Chondrocyte (in vitro differentiated cells): ENCODE results near the gene FABP3. TPM values are rescaled to one million over a fixed set of nuclear protein-coding genes. Genes with fewer than 3 reads are reported as not detected.

Source experiments
- DNase-seq: peaks from one replicate; pipeline ENCODE4 v3.0.0; 2021; ENCODE audit warnings: mixed read lengths, low spot score
- H3K27ac Mint-ChIP-seq: one replicate; pipeline ENCODE4 v1.8.0; 2021; ENCODE audit warnings: mild to moderate bottlenecking, moderate library complexity, mixed read lengths; ENCODE audit not compliant: unreplicated experiment
- H3K27me3 Mint-ChIP-seq: 2 replicates; pipeline ENCODE4 v1.8.0; 2021; ENCODE audit warnings: low read depth, mixed read lengths
- H3K36me3 Mint-ChIP-seq: 2 replicates; pipeline ENCODE4 v1.8.0; 2021; ENCODE audit warnings: low read depth, mixed read lengths
- H3K4me1 Mint-ChIP-seq: 2 replicates; pipeline ENCODE4 v1.8.0; 2021; ENCODE audit warnings: low read depth, mild to moderate bottlenecking, mixed read lengths
- H3K4me3 Mint-ChIP-seq: one replicate; pipeline ENCODE4 v1.8.0; 2021; ENCODE audit warnings: mild to moderate bottlenecking, moderate library complexity, mixed read lengths; ENCODE audit not compliant: unreplicated experiment
- H3K9me3 Mint-ChIP-seq: 2 replicates; pipeline ENCODE4 v1.8.0; 2021; ENCODE audit warnings: low read depth, mixed read lengths
- CTCF ChIP-seq: fragments of 200-600 bp; sonication (generic); IDR thresholded peaks from 2 replicates; pipeline ENCODE4 v1.5.0; 2021; ENCODE audit warnings: antibody characterized with exemption, mild to moderate bottlenecking, moderate library complexity
- total RNA-seq: library from RNA; stranded (reverse); gene quantifications from 3 replicates; pipeline ENCODE4 v1.2.1, GENCODE V29; 2021

FABP3 gene
- total RNA-seq, 1 donor from 2014 or later: 81.4 TPM

GRCh38 chr1:31397360-31398095, 24.7 kb upstream of the FABP3 start:
- Mint-ChIP-seq H3K36me3 (no peaks in the 10 kb centered on the region), H3K4me1 (peaks cover 13% of the 10 kb centered on the region), H3K4me3 (no peak overlapping the region), H3K9me3 (no peaks in the 10 kb centered on the region), H3K27me3 (no peaks in the 10 kb centered on the region), H3K27ac (no peak overlapping the region)
- DNase-seq: no peak
- no peak for TF ChIP-seq CTCF

- no peaks in the 10 kb centered on the region for H3K9me3 Mint-ChIP-seq
- TF ChIP-seq CTCF: peak; percentile 67
- H3K4me3 Mint-ChIP-seq: no peak overlapping the region
- H3K36me3 Mint-ChIP-seq: no peaks in the 10 kb centered on the region
- no peak overlapping the region for H3K27ac Mint-ChIP-seq
- no peak for DNase-seq
- no peaks in the 10 kb centered on the region for H3K27me3 Mint-ChIP-seq
- H3K4me1 Mint-ChIP-seq: peaks cover 13% of the 10 kb centered on the region
Observed at GRCh38 chr1:31396633-31397351, 23.9 kb upstream of the FABP3 start.

- no peak for DNase-seq
- peak overlapping the region; percentile 41 for H3K27ac Mint-ChIP-seq
- peak; percentile 97 for TF ChIP-seq CTCF
- H3K9me3 Mint-ChIP-seq: no peaks in the 10 kb centered on the region
- peak overlapping the region; percentile 62 for H3K4me3 Mint-ChIP-seq
- no peaks in the 10 kb centered on the region for H3K36me3 Mint-ChIP-seq
- H3K27me3 Mint-ChIP-seq: no peaks in the 10 kb centered on the region
- H3K4me1 Mint-ChIP-seq: peaks cover 13% of the 10 kb centered on the region
Observed at GRCh38 chr1:31394584-31395193, 21.8 kb upstream of the FABP3 start.

GRCh38 chr1:31393463-31393862, 20.6 kb upstream of the FABP3 start:
- Mint-ChIP-seq H3K4me3 (no peak overlapping the region), H3K36me3 (no peaks in the 10 kb centered on the region), H3K27ac (no peak overlapping the region), H3K27me3 (no peaks in the 10 kb centered on the region), H3K4me1 (peaks cover 13% of the 10 kb centered on the region), H3K9me3 (no peaks in the 10 kb centered on the region)
- TF ChIP-seq CTCF: no peak
- DNase-seq: no peak

GRCh38 chr1:31390071-31390470, 17.2 kb upstream of the FABP3 start:
- H3K36me3 Mint-ChIP-seq: no peaks in the 10 kb centered on the region
- no peak for DNase-seq
- H3K27ac Mint-ChIP-seq: no peak overlapping the region
- no peak overlapping the region for H3K4me3 Mint-ChIP-seq
- H3K9me3 Mint-ChIP-seq: no peaks in the 10 kb centered on the region
- no peak for TF ChIP-seq CTCF
- H3K4me1 Mint-ChIP-seq: peaks cover 8% of the 10 kb centered on the region
- H3K27me3 Mint-ChIP-seq: no peaks in the 10 kb centered on the region
